Lung (tissue), 16 donors: Measurements from ENCODE around the gene H2BW2. TPM values are rescaled to one million over a fixed set of nuclear protein-coding genes. Genes with fewer than 3 reads are reported as not detected.

ENCODE experiments used
- ATAC-seq: fragments of 200-7000 bp; cut with Tn5 transposase; one replicate; pipeline ENCODE4 v1.9.1; 2020; ENCODE audit warnings: moderate number of reproducible peaks; ENCODE audit not compliant: insufficient read depth, low FRiP score
- DNase-seq, 3 donors: peaks; one replicate each; pipeline ENCODE4 v3.0.0-alpha.2; 2013 to 2017
- H3K27ac ChIP-seq, 2 donors: one replicate each; pipeline ENCODE4 v1.5.1; 2013; ENCODE audit warnings: mild to moderate bottlenecking in 2 of 2, moderate library complexity in 2 of 2, control low read depth in 1 of 2, inconsistent platforms in 1 of 2, low read depth in 1 of 2, low read length in 1 of 2
- H3K27me3 ChIP-seq, 3 donors: one replicate each; pipeline ENCODE4 v1.5.1; 2013; ENCODE audit warnings: low read length in 2 of 3; ENCODE audit not compliant: control insufficient read depth in 3 of 3, insufficient read depth in 3 of 3
- H3K36me3 ChIP-seq, 4 donors: one replicate each; pipeline ENCODE4 v1.5.1; 2013; ENCODE audit warnings: low read length in 4 of 4, mild to moderate bottlenecking in 1 of 4, moderate library complexity in 1 of 4; ENCODE audit not compliant: control insufficient read depth in 4 of 4, insufficient read depth in 4 of 4
- H3K4me1 ChIP-seq, 5 donors: one replicate each; pipeline ENCODE4 v1.5.1; 2013; ENCODE audit warnings: low read length in 5 of 5, mild to moderate bottlenecking in 2 of 5, moderate library complexity in 1 of 5; ENCODE audit not compliant: control insufficient read depth in 5 of 5, insufficient read depth in 5 of 5
- H3K4me3 ChIP-seq: one replicate; pipeline ENCODE4 v1.5.1; 2013; ENCODE audit warnings: mild to moderate bottlenecking, control low read depth, moderate library complexity
- H3K9ac ChIP-seq, 2 donors: one replicate each; pipeline ENCODE4 v1.5.1; 2013; ENCODE audit warnings: low read length in 2 of 2, control low read depth in 1 of 2; ENCODE audit not compliant: insufficient read depth in 1 of 2
- H3K9me3 ChIP-seq, 4 donors: one replicate each; pipeline ENCODE4 v1.5.1; 2013; ENCODE audit warnings: low read length in 3 of 4, mild to moderate bottlenecking in 1 of 4, moderate library complexity in 1 of 4; ENCODE audit not compliant: control insufficient read depth in 4 of 4, insufficient read depth in 3 of 4
- WGBS, 2 donors: extraction: QIAGEN DNeasy Blood & Tissue Kit; methylation state at CpG; one replicate each; pipeline ENCODE4 v1.1.7; 2013; 5-methylcytosine and 5-hydroxymethylcytosine counted together
- long read RNA-seq, 5 donors: transcript quantifications; one replicate each; lab custom pipeline, GENCODE V29; 2026
- polyA plus RNA-seq, 2 donors: library from polyadenylated mRNA; stranded (reverse); fragments of 200-250 nt; gene quantifications; one replicate each; pipeline ENCODE4 v1.2.1, GENCODE V29; 2013
- total RNA-seq, 2 donors: library from RNA; depleted of rRNA in 1 of 2; stranded (reverse); fragments of >200 nt in 1 of 2; gene quantifications; one replicate each; pipeline ENCODE4 v1.2.1, GENCODE V29; 2014 to 2021
- TF ChIP-seq, protein P1 (sequence below): IDR thresholded peaks from 2 replicates; pipeline ENCODE4 v1.5.1; 2012; ENCODE audit warnings: mild to moderate bottlenecking; ENCODE audit errors: control extremely low read depth, extremely low read depth
- donor health status: control.
- donor health status: control.
- donor health status: Bipolar disorder and iron deficiency.
- donor health status: healthy.
- donor health status: DM: yes; HTN: yes; CAD: no.

The H2BW2 gene
- not detected for total RNA-seq
- polyA plus RNA-seq = not detected
- long read RNA-seq, donor 1, partial matches to known transcripts = 5 of 22 reads
- long read RNA-seq, donor 1, other reads (novel, unspliced or antisense) = 17 of 22 reads
- long read RNA-seq, donor 2 = 0 reads
- long read RNA-seq, donor 3 = 0 reads
- long read RNA-seq, donor 4 = 0 reads
- long read RNA-seq, donor 5 = 0 reads

DNA sequence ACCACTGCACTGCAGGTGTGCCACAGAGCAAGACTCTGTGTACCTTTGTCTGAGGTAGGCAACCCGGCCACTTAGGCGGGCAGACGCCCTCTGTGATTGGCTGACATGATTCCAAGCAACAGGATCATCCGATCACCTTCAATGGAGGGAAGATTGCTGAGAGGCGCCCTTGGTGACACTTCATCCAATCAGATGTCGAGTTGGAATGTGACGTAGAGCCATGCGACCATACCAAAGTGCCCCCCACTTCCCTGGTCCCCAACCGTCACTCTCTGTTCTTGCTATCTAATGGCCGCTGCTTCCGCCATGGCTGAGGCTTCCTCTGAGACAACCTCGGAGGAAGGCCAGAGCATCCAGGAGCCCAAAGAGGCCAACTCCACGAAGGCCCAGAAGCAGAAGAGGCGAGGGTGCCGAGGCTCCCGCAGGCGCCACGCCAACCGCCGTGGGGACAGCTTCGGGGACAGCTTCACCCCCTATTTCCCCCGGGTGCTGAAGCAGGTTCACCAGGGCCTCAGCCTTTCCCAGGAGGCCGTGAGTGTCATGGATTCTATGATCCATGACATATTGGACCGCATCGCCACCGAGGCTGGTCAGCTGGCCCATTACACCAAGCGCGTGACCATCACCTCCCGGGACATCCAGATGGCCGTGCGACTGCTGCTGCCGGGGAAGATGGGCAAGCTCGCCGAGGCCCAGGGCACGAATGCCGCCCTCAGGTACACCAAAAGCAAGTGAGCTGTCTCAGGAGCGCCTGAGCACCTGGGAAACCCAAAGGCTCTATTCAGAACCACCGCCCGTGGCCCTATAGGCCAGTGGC lies at the start of gene H2BW2:
H2BW2 (plus strand) TSS at position 268 of the 817 bp plus-strand sequence; CDS start at position 307, 39 bp downstream.
- TF ChIP-seq, protein P1, sequence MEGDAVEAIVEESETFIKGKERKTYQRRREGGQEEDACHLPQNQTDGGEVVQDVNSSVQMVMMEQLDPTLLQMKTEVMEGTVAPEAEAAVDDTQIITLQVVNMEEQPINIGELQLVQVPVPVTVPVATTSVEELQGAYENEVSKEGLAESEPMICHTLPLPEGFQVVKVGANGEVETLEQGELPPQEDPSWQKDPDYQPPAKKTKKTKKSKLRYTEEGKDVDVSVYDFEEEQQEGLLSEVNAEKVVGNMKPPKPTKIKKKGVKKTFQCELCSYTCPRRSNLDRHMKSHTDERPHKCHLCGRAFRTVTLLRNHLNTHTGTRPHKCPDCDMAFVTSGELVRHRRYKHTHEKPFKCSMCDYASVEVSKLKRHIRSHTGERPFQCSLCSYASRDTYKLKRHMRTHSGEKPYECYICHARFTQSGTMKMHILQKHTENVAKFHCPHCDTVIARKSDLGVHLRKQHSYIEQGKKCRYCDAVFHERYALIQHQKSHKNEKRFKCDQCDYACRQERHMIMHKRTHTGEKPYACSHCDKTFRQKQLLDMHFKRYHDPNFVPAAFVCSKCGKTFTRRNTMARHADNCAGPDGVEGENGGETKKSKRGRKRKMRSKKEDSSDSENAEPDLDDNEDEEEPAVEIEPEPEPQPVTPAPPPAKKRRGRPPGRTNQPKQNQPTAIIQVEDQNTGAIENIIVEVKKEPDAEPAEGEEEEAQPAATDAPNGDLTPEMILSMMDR = no peak
- WGBS, 2 donors = 91 to 94% methylated on average over 37 to 39 of the region's 39 CpGs
- Histone ChIP-seq H3K9ac (no peak within 1 kb of the TSS), H3K9me3 (peaks cover 0 to 1% (median 0%) of the 10 kb centered on the region in 4 donors), H3K36me3 (no peaks in the 10 kb centered on the region), H3K4me1 (no peaks in the 10 kb centered on the region), H3K27me3 (peaks cover 0 to 10% (median 0%) of the 10 kb centered on the region in 3 donors), H3K27ac (no peak within 1 kb of the TSS), H3K4me3 (no peak within 1 kb of the TSS)
- no peak for DNase-seq
- ATAC-seq = no peak

GRCh38 chrX:103999234-103999633 lies 40.5 kb upstream of the H2BW2 start:
- Histone ChIP-seq H3K36me3 (no peaks in the 10 kb centered on the region), H3K9me3 (peaks cover 0 to 2% (median 0%) of the 10 kb centered on the region in 4 donors), H3K27ac (no peak overlapping the region), H3K4me3 (no peak overlapping the region), H3K27me3 (peaks cover 0 to 13% (median 6%) of the 10 kb centered on the region in 3 donors), H3K9ac (no peak overlapping the region), H3K4me1 (peaks cover 0 to 7% (median 0%) of the 10 kb centered on the region in 5 donors)
- WGBS, 2 donors = 34 to 48% methylated on average over 5 of the region's 5 CpGs
- no peak for ATAC-seq
- no peak for DNase-seq
- TF ChIP-seq, protein P1 = no peak

GRCh38 chrX:104008831-104009230 lies 30.9 kb upstream of the H2BW2 start:
- ATAC-seq (no peak), DNase-seq (no peak)
- Histone ChIP-seq H3K4me1 (no peaks in the 10 kb centered on the region), H3K9me3 (peaks cover 0 to 11% (median 0%) of the 10 kb centered on the region in 4 donors), H3K36me3 (no peaks in the 10 kb centered on the region), H3K4me3 (no peak overlapping the region), H3K27me3 (peaks cover 0 to 20% (median 3%) of the 10 kb centered on the region in 3 donors), H3K9ac (no peak overlapping the region), H3K27ac (no peak overlapping the region)
- TF ChIP-seq, protein P1 = no peak
- 69 to 78% methylated on average over 5 of the region's 5 CpGs for WGBS, 2 donors
